ENCODE results near the gene SCYGR4.
"Not testable (repeated sequence)": the region's sequence is repeated elsewhere in the genome, so short reads cannot be mapped to it uniquely, and the experiment has no call there.

The SCYGR4 gene

DNA sequence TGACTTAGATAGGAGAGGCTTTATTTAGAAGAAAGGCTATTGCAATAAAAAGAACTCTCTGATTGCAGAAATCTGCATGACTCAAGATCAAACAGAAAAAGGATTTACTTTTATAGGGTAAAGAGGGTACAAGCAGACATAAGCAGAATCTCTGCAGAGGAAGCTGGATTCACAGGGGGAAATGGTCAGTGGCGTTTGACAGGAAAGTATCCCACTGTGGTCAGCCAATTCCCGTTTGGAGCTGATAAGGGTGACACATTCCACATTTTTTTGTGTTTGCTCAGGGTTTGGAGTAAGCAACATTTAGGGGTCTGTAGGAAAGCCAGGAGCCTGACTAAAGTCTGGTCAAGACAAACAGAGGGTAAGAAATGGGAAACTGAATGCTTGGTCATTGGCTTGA lies 25.4 kb downstream of the SCYGR4 start:
- Histone ChIP-seq H3K4me3 (ENCODE audit: low read length) (no peak overlapping the region), H3K36me3 (ENCODE audit: insufficient read depth, low read depth, low read length) (no peaks in the 10 kb centered on the region), H3K4me1 (ENCODE audit: insufficient read depth, low read length) (no peaks in the 10 kb centered on the region), H3K9me3 (ENCODE audit: insufficient read depth, low read depth, low read length) (no peaks in the 10 kb centered on the region), H3K27me3 (ENCODE audit: insufficient read depth, low read length) (no peaks in the 10 kb centered on the region), H3K9ac (ENCODE audit: low read depth, low read length) (no peak overlapping the region), H3K27ac (ENCODE audit: low read length) (no peak overlapping the region)

DNA sequence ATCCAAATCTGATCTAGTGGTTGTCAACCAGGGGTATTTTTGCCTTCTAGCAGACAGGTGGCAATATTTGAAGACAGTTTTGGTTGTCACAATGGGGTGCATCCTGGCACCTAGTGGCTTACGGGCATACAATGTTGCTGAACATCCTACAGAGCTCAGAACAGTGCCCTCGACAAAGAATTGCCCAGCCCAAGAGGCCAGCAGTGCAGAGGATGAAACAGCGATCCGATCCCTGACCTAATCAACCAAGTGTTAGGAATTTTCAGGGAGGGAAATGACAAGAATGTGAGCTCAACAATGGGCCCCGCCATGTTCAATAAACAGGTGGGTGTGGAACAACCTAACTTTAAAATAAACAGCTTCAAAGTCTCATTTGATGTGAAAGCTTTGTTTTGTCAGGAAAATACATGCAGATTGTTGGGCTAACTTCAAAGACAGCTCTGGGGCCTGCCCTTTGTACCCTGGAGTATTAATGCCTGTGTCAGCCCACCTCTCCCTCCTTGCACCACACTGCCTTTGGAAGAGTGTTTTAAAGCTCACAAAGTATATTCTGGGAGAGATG lies 26.8 kb downstream of the SCYGR4 start:
- H3K9me3 ChIP-seq (ENCODE audit: insufficient read depth, low read depth, low read length): no peaks in the 10 kb centered on the region
- H3K4me3 ChIP-seq (ENCODE audit: low read length): no peak overlapping the region
- H3K9ac ChIP-seq (ENCODE audit: low read depth, low read length): no peak overlapping the region
- H3K27ac ChIP-seq (ENCODE audit: low read length): no peak overlapping the region
- no peaks in the 10 kb centered on the region for H3K27me3 ChIP-seq (ENCODE audit: insufficient read depth, low read length)
- H3K36me3 ChIP-seq (ENCODE audit: insufficient read depth, low read depth, low read length): no peaks in the 10 kb centered on the region
- H3K4me1 ChIP-seq (ENCODE audit: insufficient read depth, low read length): no peaks in the 10 kb centered on the region

DNA sequence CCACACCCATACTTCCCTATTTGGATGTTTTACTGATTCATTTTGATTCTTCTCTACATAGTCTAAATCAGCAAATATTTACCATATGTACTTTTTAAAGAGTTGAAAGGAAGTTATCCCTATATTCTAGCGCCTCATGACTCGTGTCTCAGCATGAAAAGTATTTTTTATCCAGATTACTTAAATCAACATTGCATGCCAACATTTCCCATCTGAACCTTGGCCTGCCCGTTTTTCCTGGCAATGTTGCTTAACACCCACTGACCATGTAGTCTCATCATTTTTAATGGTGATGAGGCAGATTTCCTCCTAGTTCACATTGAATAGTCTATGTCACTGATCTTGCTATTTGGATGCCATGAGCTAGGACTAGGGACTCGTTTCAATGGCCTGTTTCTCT lies 36.1 kb downstream of the SCYGR4 start:
- H3K9ac ChIP-seq (ENCODE audit: low read depth, low read length): no peak overlapping the region
- no peak overlapping the region for H3K4me3 ChIP-seq (ENCODE audit: low read length)
- no peaks in the 10 kb centered on the region for H3K27me3 ChIP-seq (ENCODE audit: insufficient read depth, low read length)
- no peaks in the 10 kb centered on the region for H3K9me3 ChIP-seq (ENCODE audit: insufficient read depth, low read depth, low read length)
- H3K27ac ChIP-seq (ENCODE audit: low read length): no peak overlapping the region
- no peaks in the 10 kb centered on the region for H3K4me1 ChIP-seq (ENCODE audit: insufficient read depth, low read length)
- H3K36me3 ChIP-seq (ENCODE audit: insufficient read depth, low read depth, low read length): no peaks in the 10 kb centered on the region

DNA sequence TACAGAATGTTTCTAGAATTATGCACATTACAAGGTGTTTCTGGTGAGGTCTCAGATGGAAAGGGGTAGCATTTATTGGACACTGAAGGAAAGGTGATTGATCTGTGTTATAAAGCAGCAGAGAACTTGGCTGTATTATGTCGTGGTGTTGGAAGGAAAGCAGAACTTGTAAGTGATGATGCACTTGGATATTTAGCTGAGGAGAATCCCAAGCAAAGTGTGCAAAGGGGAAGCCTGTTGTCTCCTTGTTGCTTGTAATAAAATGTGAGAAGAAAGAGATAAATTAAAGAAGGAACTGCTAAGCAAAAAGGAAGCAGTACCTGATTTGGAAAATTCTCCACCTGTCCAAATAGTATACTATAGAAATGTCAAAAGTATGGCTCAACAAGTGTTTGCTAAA lies 37.1 kb downstream of the SCYGR4 start:
- Histone ChIP-seq H3K9me3 (ENCODE audit: insufficient read depth, low read depth, low read length) (no peaks in the 10 kb centered on the region), H3K4me1 (ENCODE audit: insufficient read depth, low read length) (no peaks in the 10 kb centered on the region), H3K9ac (ENCODE audit: low read depth, low read length) (no peak overlapping the region), H3K27me3 (ENCODE audit: insufficient read depth, low read length) (no peaks in the 10 kb centered on the region), H3K27ac (ENCODE audit: low read length) (no peak overlapping the region), H3K36me3 (ENCODE audit: insufficient read depth, low read depth, low read length) (no peaks in the 10 kb centered on the region), H3K4me3 (ENCODE audit: low read length) (no peak overlapping the region)

DNA sequence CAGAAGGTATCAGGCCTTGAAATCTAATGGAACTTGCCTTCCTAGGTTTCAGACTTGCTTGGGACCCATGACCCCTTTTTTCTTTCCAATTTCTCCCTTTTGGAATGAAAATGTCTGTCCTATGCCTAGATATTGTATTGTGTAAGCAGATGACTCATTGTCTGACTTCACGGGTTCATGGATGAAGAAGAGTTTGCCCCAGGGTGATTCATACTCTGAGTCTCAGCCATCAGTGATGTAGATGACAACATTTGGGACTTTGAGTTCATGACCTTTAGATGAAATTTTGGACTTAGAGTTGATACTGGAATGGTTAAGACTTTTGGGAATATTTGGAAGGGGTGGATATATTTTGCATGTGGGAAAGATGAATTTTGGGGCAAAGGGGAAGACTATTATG lies 38.2 kb downstream of the SCYGR4 start:
- Histone ChIP-seq H3K36me3 (ENCODE audit: insufficient read depth, low read depth, low read length) (no peaks in the 10 kb centered on the region), H3K9me3 (ENCODE audit: insufficient read depth, low read depth, low read length) (no peaks in the 10 kb centered on the region), H3K9ac (ENCODE audit: low read depth, low read length) (no peak overlapping the region), H3K27me3 (ENCODE audit: insufficient read depth, low read length) (no peaks in the 10 kb centered on the region), H3K4me1 (ENCODE audit: insufficient read depth, low read length) (no peaks in the 10 kb centered on the region), H3K27ac (ENCODE audit: low read length) (no peak overlapping the region), H3K4me3 (ENCODE audit: low read length) (no peak overlapping the region)

DNA sequence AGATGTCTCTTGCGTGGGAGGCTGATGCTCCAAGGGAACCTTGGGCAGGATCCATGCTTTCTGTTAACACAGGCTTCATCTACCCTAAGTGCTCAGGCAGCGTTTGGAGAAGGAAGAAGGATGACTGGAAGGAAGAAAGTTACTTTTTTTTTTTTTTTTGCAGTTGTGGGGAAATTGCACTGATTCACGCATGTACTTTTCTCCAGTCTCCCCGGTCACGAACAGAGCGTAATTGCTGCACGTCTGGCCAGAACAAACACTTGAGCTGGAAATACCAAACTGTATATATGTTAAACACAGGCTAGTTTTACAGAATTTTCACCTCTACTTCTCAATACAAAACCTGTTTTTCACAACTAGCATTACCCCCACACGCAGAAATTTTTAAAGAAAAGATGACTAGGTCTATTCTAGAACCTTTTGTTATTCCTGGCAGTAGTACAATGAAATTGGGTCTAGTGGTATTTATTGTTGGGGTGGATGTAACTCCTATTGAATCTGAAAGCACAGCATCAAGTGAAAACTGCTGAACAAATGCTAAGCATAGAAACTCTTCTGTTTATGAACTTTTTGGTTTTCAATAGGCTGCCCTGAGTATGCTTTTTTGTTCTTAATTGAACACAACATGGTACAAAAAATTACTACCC lies 40.0 kb downstream of the SCYGR4 start:
- peaks cover 11% of the 10 kb centered on the region; the same call in 1 of the 2 replicates for H3K4me1 ChIP-seq (ENCODE audit: insufficient read depth, low read length)

DNA sequence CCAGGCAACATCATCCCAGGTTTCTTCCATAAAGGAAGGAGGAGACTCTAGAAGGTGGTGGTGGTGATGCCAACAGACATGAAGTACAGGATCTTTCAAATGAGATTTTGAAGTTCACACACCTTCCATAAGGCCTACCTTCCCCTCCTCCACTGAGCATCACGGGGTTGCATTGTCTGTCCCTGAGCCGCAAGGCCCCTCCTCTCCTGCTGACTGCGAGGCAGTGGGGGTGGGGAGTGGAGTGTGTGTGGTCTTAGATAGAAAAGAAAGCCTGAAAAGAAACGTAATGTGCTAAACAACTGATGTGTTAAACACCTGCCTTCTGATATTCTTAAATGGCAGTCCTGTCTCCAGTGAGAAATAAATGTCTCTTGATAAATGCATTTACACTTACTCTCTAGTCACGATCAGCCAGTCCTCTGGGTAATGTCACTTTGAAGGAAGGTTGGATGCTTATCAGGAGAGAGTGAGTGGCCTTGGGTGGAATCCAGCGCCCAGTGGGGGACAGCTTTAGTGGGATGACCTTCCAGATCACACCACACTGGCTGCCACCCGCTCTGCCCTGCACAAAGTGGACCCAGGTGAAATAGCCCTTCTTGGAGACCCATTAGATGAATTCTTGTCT lies 43.8 kb downstream of the SCYGR4 start:
- H3K9ac ChIP-seq (ENCODE audit: low read depth, low read length): peak overlapping the region; percentile 10; the same call in 1 of the 2 replicates
- H3K36me3 ChIP-seq (ENCODE audit: insufficient read depth, low read depth, low read length): no peaks in the 10 kb centered on the region
- H3K9me3 ChIP-seq (ENCODE audit: insufficient read depth, low read depth, low read length): no peaks in the 10 kb centered on the region
- H3K27ac ChIP-seq (ENCODE audit: low read length): no peak overlapping the region
- H3K4me3 ChIP-seq (ENCODE audit: low read length): peak overlapping the region; percentile 17; the same call in 1 of the 2 replicates
- H3K4me1 ChIP-seq (ENCODE audit: insufficient read depth, low read length): peaks cover 11% of the 10 kb centered on the region; the same call in 1 of the 2 replicates
- H3K27me3 ChIP-seq (ENCODE audit: insufficient read depth, low read length): no peaks in the 10 kb centered on the region

More for the DNA sequence above, 40.0 kb downstream of the SCYGR4 start:
- Histone ChIP-seq H3K9ac (ENCODE audit: low read depth, low read length) (no peak overlapping the region), H3K27me3 (ENCODE audit: insufficient read depth, low read length) (no peaks in the 10 kb centered on the region), H3K4me3 (ENCODE audit: low read length) (no peak overlapping the region), H3K9me3 (ENCODE audit: insufficient read depth, low read depth, low read length) (no peaks in the 10 kb centered on the region), H3K27ac (ENCODE audit: low read length) (no peak overlapping the region), H3K36me3 (ENCODE audit: insufficient read depth, low read depth, low read length) (no peaks in the 10 kb centered on the region)

DNA sequence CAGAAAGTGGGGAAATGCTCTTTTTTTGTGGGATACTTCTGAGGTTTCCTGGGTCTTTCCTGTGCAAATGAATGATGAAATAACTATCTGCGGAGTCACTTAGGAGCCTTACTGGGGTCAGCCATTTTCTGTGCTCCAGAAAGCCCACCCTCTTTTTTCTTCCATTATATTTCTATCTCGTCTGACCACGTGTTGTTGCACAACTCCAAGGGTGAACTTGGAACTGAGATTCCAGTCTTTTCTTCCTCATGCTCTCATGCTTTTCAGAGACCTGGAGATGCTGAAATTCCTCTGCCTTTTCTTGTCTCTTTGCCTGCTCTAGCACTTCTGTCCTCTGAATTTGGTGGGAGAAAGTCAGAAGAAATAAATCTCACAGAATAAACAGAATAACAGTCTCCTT lies 44.5 kb downstream of the SCYGR4 start:
- H3K9ac ChIP-seq (ENCODE audit: low read depth, low read length): no peak overlapping the region

DNA sequence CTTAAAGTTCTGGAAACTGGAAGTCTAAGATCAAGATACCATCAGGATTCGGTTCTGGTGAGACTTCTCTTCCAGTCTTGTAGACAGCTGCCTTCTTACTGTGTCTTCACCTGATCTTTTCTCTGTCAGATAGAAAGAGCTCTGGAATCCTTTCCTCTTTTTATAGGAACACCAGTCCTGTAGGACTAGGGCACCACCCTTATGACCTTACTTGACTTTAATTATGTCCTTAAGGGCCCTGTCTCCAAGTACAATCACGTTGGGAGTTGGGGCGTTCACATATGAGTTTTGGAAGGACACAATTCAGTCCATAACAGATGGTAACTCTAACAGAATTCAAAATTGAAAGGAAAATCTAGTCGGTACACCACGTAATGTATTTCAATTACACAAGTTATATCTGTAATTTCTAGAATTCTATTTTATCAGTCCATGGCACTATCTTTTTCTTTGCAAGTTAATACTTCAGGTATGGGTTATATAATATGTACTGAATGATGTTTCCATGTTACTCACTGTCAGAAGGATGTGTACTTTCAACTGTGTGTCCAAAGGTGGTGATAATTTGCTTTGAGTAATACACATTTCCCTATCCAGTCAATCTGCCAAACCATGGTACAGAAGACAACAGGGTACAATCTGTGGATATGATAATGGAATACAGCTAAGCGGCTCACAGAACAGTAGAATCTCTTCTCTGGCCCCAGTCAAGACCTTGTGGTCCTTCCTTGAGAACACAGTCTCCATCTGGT lies 48.1 kb downstream of the SCYGR4 start:
- Histone ChIP-seq H3K27me3 (ENCODE audit: insufficient read depth, low read length) (no peaks in the 10 kb centered on the region), H3K9me3 (ENCODE audit: insufficient read depth, low read depth, low read length) (no peaks in the 10 kb centered on the region), H3K36me3 (ENCODE audit: insufficient read depth, low read depth, low read length) (no peaks in the 10 kb centered on the region), H3K27ac (ENCODE audit: low read length) (no peak overlapping the region), H3K4me3 (ENCODE audit: low read length) (no peak overlapping the region), H3K9ac (ENCODE audit: low read depth, low read length) (no peak overlapping the region), H3K4me1 (ENCODE audit: insufficient read depth, low read length) (peaks cover 11% of the 10 kb centered on the region; the same call in 1 of the 2 replicates)

More for the DNA sequence above, 44.5 kb downstream of the SCYGR4 start:
- H3K9me3 ChIP-seq (ENCODE audit: insufficient read depth, low read depth, low read length): no peaks in the 10 kb centered on the region
- no peak overlapping the region for H3K4me3 ChIP-seq (ENCODE audit: low read length)
- H3K4me1 ChIP-seq (ENCODE audit: insufficient read depth, low read length): peaks cover 11% of the 10 kb centered on the region; the same call in 1 of the 2 replicates
- H3K27me3 ChIP-seq (ENCODE audit: insufficient read depth, low read length): no peaks in the 10 kb centered on the region
- H3K27ac ChIP-seq (ENCODE audit: low read length): no peak overlapping the region
- no peaks in the 10 kb centered on the region for H3K36me3 ChIP-seq (ENCODE audit: insufficient read depth, low read depth, low read length)

DNA sequence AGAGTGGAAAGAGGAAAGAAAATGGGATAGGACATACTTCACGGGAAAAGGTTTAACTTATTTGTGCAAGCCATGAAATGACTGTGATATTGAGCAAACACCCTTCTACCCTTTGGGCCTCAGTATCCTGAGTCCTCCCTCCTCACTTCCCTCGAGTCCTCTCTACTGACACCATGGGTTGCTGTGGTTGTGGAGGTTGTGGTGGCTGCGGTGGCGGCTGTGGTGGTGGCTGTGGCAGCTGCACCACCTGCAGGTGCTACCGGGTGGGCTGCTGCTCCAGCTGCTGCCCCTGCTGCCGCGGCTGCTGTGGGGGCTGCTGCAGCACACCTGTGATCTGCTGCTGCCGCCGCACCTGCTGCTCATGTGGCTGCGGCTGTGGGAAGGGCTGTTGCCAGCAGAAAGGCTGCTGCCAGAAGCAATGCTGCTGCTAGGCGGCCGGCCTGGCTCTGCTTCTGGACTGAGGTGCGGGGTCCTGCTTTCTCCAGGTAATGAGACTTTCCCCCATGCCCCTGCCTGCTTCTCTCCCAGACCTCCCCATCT lies 49.4 kb downstream of the SCYGR4 start, which contains the start of gene SCYGR5:
SCYGR5 (plus strand) TSS at position 174 of the 540 bp plus-strand sequence; CDS start at position 174, 0 bp downstream.
- not testable (repeated sequence) for H3K4me3 ChIP-seq (ENCODE audit: low read length); H3K9ac ChIP-seq (ENCODE audit: low read depth, low read length); H3K27ac ChIP-seq (ENCODE audit: low read length); H3K27me3 ChIP-seq (ENCODE audit: insufficient read depth, low read length); H3K9me3 ChIP-seq (ENCODE audit: insufficient read depth, low read depth, low read length); H3K36me3 ChIP-seq (ENCODE audit: insufficient read depth, low read depth, low read length)
- peaks cover 10% of the 10 kb centered on the region; the same call in 1 of the 2 replicates for H3K4me1 ChIP-seq (ENCODE audit: insufficient read depth, low read length)

All from iPS-20b (cell line).